T-helper 9 cell (primary cell): ENCODE data around the gene C2orf66.

Experiments
- DNase-seq: peaks from one replicate; pipeline ENCODE4 v3.0.0-alpha.2; 2020

Gene C2orf66

GRCh38 chr2:196758474-196759377 lies 50.4 kb downstream of the C2orf66 start:
- no peak for DNase-seq
